MM.1S (cell line): ENCODE results near the gene CD52.

Experiments
- DNase-seq: peaks from one replicate; pipeline ENCODE4 v3.0.0-alpha.2; 2015
- H2AFZ ChIP-seq: fragments of 300-600 bp; sonication (generic); 2 replicates; pipeline ENCODE4 v1.6.0; 2016; ENCODE audit warnings: antibody characterized with exemption, low read length
- H3F3A ChIP-seq: fragments of 300-600 bp; sonication (generic); 2 replicates; pipeline ENCODE4 v1.6.1; 2016; ENCODE audit warnings: mild to moderate bottlenecking, antibody characterized with exemption, low read length, moderate library complexity, mixed read lengths; ENCODE audit not compliant: insufficient read depth
- H3K27ac ChIP-seq: fragments of 300-600 bp; sonication (generic); 2 replicates; pipeline ENCODE4 v1.5.1; 2016; ENCODE audit warnings: mild to moderate bottlenecking, low read length
- H3K27me3 ChIP-seq: fragments of 300-600 bp; sonication (generic); replicated peaks from 2 replicates; pipeline ENCODE4 v1.6.0; 2016; ENCODE audit warnings: low read length; ENCODE audit not compliant: insufficient read depth
- H3K36me3 ChIP-seq: fragments of 300-600 bp; sonication (generic); replicated peaks from 2 replicates; pipeline ENCODE4 v1.6.1; 2016; ENCODE audit warnings: mild to moderate bottlenecking, low read length, mixed read lengths; ENCODE audit not compliant: insufficient read depth
- H3K4me1 ChIP-seq: fragments of 300-600 bp; sonication (generic); 2 replicates; pipeline ENCODE4 v1.6.1; 2016; ENCODE audit warnings: low read length, mixed read lengths
- H3K4me2 ChIP-seq: fragments of 300-600 bp; sonication (generic); 2 replicates; pipeline ENCODE4 v1.6.0; 2016; ENCODE audit warnings: low read depth, low read length
- H3K4me3 ChIP-seq: fragments of 300-600 bp; sonication (generic); 2 replicates; pipeline ENCODE4 v1.5.1; 2016; ENCODE audit warnings: low read length, mixed read lengths
- H3K79me2 ChIP-seq: fragments of 300-600 bp; sonication (generic); 2 replicates; pipeline ENCODE4 v1.6.1; 2016; ENCODE audit warnings: mixed run types, low read length, mixed read lengths
- H3K9ac ChIP-seq: fragments of 300-600 bp; sonication (generic); 2 replicates; pipeline ENCODE4 v1.6.1; 2016; ENCODE audit warnings: low read length, mixed read lengths
- H3K9me2 ChIP-seq: fragments of 300-600 bp; sonication (generic); replicated peaks from 2 replicates; pipeline ENCODE4 v1.6.1; 2016; ENCODE audit warnings: mild to moderate bottlenecking, low read length, mixed read lengths; ENCODE audit not compliant: insufficient read depth
- H3K9me3 ChIP-seq: fragments of 300-600 bp; sonication (generic); replicated peaks from 2 replicates; pipeline ENCODE4 v1.6.1; 2016; ENCODE audit warnings: mild to moderate bottlenecking, low read length, mixed read lengths; ENCODE audit not compliant: insufficient read depth
- H4K20me1 ChIP-seq: fragments of 300-600 bp; sonication (generic); 2 replicates; pipeline ENCODE4 v1.6.1; 2016; ENCODE audit warnings: mild to moderate bottlenecking, low read length, moderate library complexity, mixed read lengths; ENCODE audit not compliant: insufficient read depth
- EZH2 ChIP-seq: fragments of 300-600 bp; sonication (generic); optimal IDR thresholded peaks from 2 replicates; pipeline ENCODE3; 2017; ENCODE audit warnings: low read depth, mild to moderate bottlenecking, antibody characterized with exemption, low read length, mixed read lengths
- EZH2phosphoT487 ChIP-seq: fragments of 300-600 bp; sonication (generic); IDR thresholded peaks from 2 replicates; pipeline ENCODE4 v1.6.1; 2018; ENCODE audit warnings: antibody characterized with exemption, low read length
- TF ChIP-seq, protein P1 (sequence below): fragments of 300-600 bp; sonication (generic); IDR thresholded peaks from 2 replicates; pipeline ENCODE4 v1.5.1; 2016; ENCODE audit warnings: antibody characterized with exemption, low read length, mixed read lengths

The CD52 gene

DNA sequence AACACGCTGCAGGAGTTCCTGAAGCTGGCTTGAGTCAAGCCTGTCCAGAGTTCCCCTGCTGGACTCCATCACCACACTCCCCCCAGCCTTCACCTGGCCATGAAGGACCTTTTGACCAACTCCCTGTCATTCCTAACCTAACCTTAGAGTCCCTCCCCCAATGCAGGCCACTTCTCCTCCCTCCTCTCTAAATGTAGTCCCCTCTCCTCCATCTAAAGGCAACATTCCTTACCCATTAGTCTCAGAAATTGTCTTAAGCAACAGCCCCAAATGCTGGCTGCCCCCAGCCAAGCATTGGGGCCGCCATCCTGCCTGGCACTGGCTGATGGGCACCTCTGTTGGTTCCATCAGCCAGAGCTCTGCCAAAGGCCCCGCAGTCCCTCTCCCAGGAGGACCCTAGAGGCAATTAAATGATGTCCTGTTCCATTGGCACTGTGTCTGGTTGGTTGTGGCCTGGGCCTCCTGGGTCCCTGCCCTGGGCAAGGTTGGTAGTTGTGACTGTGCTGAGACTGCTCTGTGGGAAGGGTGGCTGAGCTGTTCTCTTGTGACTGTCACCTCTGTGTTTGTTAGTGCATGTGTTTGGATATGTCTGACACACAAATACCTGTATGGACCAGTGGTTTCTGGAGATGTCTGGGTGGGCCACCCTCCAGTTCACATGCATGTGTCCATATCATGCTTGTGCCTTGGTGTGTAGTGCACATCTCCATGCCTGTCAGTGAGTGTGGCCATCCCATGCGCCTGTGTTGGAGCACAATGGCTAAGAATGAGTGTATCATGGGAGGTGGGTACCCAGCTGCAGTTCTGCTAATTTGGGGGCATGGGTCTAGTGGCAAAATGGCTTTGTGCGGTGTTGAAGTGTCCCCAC, 36.4 kb upstream of the CD52 start:
- Histone ChIP-seq H3K9me3 (no peaks in the 10 kb centered on the region), H3K36me3 (peaks cover 12% of the 10 kb centered on the region), H3K4me3 (no peak overlapping the region), H4K20me1 (no peaks in the 10 kb centered on the region), H2AFZ (no peak overlapping the region), H3K4me1 (peaks cover 9% of the 10 kb centered on the region; the same call in 1 of the 2 replicates), H3K79me2 (peaks cover 25% of the 10 kb centered on the region), H3K4me2 (peak overlapping the region; percentile 95; the same call in 1 of the 2 replicates), H3K9ac (no peak overlapping the region), H3K27ac (no peak overlapping the region), H3K27me3 (no peaks in the 10 kb centered on the region), H3F3A (peaks cover 14% of the 10 kb centered on the region), H3K9me2 (no peaks in the 10 kb centered on the region)
- no peak for DNase-seq
- TF ChIP-seq, protein P1, sequence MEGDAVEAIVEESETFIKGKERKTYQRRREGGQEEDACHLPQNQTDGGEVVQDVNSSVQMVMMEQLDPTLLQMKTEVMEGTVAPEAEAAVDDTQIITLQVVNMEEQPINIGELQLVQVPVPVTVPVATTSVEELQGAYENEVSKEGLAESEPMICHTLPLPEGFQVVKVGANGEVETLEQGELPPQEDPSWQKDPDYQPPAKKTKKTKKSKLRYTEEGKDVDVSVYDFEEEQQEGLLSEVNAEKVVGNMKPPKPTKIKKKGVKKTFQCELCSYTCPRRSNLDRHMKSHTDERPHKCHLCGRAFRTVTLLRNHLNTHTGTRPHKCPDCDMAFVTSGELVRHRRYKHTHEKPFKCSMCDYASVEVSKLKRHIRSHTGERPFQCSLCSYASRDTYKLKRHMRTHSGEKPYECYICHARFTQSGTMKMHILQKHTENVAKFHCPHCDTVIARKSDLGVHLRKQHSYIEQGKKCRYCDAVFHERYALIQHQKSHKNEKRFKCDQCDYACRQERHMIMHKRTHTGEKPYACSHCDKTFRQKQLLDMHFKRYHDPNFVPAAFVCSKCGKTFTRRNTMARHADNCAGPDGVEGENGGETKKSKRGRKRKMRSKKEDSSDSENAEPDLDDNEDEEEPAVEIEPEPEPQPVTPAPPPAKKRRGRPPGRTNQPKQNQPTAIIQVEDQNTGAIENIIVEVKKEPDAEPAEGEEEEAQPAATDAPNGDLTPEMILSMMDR = no peak
- TF ChIP-seq EZH2 (no peak), EZH2phosphoT487 (no peak)

DNA sequence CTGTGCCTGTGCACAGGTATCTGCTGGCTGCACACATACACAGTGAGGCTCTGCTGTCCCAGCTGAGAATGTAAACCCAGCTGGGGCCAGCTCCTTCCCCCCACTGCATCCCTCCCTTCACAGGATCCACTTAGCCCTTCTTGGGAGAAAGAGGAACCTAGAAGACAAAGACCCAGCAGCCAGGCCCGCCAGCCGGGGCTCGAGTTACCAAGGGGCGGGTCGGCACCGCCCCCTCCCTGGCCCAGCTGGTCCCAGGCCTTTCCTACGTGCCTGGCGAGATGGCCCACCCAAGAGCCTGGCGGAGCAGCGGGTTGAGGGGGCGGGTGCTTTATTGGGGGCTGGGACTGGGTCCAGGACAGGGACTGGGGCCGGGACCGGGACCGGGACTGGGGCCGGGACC, 35.8 kb upstream of the CD52 start:
- no peak for DNase-seq
- Histone ChIP-seq H3K9me3 (no peaks in the 10 kb centered on the region), H3K4me1 (peaks cover 11% of the 10 kb centered on the region), H3K27ac (no peak overlapping the region), H3K9me2 (no peaks in the 10 kb centered on the region), H3K36me3 (peaks cover 6% of the 10 kb centered on the region), H2AFZ (no peak overlapping the region), H3K27me3 (no peaks in the 10 kb centered on the region), H3K9ac (no peak overlapping the region), H4K20me1 (no peaks in the 10 kb centered on the region), H3K79me2 (peaks cover 25% of the 10 kb centered on the region), H3F3A (peaks cover 17% of the 10 kb centered on the region), H3K4me3 (no peak overlapping the region), H3K4me2 (no peak overlapping the region)
- TF ChIP-seq EZH2phosphoT487 = no peak
- TF ChIP-seq, protein P1 = no peak
- no peak for TF ChIP-seq EZH2

DNA sequence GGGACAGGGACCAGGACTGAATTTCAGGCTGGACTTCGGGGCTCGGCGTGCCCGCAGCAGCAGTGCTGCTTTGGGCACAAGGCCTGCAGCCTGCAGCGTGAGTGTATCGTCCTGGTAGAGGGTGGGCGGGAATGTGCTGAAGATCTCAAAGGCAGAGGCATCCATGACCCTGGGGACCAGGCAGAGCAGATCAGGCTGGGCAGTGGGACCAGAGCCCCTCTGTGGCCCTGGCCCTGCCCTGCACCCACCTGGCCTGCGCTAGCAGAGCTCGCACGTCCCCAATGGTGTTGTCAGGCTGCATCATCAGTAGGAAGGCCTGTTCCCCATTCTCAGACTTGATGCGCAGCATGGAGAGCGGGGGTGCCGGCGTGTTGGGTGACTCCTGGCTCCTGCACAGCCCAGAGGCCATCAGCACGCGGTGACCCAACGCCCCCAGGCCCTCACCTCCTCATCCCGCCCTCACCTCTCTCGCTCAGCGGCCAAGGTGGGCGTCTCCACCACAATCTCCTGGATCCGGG, 35.3 kb upstream of the CD52 start:
- TF ChIP-seq EZH2 (no peak), EZH2phosphoT487 (no peak)
- TF ChIP-seq, protein P1 = no peak
- H3K9ac ChIP-seq = no peak overlapping the region
- H3K79me2 ChIP-seq = peaks cover 25% of the 10 kb centered on the region
- no peaks in the 10 kb centered on the region for H3K9me2 ChIP-seq
- peaks cover 16% of the 10 kb centered on the region for H3K4me1 ChIP-seq
- no peak overlapping the region for H3K4me3 ChIP-seq
- 0 out of 2 replicates have a peak, but pooled peaks cover under 1% of the 10 kb centered on the region for H3K36me3 ChIP-seq
- H3K9me3 ChIP-seq = no peaks in the 10 kb centered on the region
- peaks cover 21% of the 10 kb centered on the region for H3F3A ChIP-seq
- no peak overlapping the region for H2AFZ ChIP-seq
- H3K27ac ChIP-seq = no peak overlapping the region
- H4K20me1 ChIP-seq = no peaks in the 10 kb centered on the region
- no peak for DNase-seq
- no peaks in the 10 kb centered on the region for H3K27me3 ChIP-seq
- no peak overlapping the region for H3K4me2 ChIP-seq
